HG03095 (cell line): ENCODE results near the gene STRN4.
"Not testable (repeated sequence)": the region's sequence is repeated elsewhere in the genome, so short reads cannot be mapped to it uniquely, and the experiment has no call there.

ENCODE experiments used
- ATAC-seq: cut with Tn5 transposase; IDR thresholded peaks from one replicate; pipeline ENCODE4 v1.9.1; 2021; ENCODE audit warnings: moderate library complexity; ENCODE audit not compliant: unreplicated experiment

Gene STRN4

DNA sequence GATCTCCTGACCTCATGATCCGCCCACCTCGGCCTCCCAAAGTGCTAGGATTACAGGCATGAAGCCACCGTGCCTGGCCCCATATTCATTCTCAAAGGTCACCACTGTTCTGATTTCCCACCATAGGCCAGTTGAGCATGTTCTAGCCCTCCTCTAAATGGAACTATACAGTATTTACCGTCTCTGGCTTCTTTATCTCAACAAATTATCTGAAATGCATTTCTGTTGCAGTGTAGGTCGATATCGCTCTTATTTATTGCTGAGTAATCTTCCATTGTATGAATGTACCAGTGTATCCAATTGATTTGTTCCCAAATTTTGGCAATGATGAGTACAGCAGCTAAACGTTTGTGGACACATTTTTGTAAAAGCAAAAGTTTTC is 26.8 kb upstream of the STRN4 start:
- ATAC-seq: no peak

GRCh38 chr19:46772170-46773017 is 26.1 kb upstream of the STRN4 start:
- ATAC-seq: no peak

- not testable (repeated sequence) for ATAC-seq
These were observed 22.5 kb upstream of the STRN4 start for GRCh38 chr19:46768746-46769145.

GRCh38 chr19:46766569-46767317 is 20.5 kb upstream of the STRN4 start:
- ATAC-seq: no peak

- ATAC-seq: no peak
These were observed 18.6 kb upstream of the STRN4 start for GRCh38 chr19:46764817-46765291.

GRCh38 chr19:46762245-46762890 is 16.1 kb upstream of the STRN4 start:
- no peak for ATAC-seq

- no peak for ATAC-seq
These were observed 15.2 kb upstream of the STRN4 start for GRCh38 chr19:46761418-46761831.

- ATAC-seq: not testable (repeated sequence)
These were observed 14.6 kb upstream of the STRN4 start for GRCh38 chr19:46760897-46761296.

- ATAC-seq: no peak
These were observed 14.1 kb upstream of the STRN4 start for GRCh38 chr19:46760363-46760762.

DNA sequence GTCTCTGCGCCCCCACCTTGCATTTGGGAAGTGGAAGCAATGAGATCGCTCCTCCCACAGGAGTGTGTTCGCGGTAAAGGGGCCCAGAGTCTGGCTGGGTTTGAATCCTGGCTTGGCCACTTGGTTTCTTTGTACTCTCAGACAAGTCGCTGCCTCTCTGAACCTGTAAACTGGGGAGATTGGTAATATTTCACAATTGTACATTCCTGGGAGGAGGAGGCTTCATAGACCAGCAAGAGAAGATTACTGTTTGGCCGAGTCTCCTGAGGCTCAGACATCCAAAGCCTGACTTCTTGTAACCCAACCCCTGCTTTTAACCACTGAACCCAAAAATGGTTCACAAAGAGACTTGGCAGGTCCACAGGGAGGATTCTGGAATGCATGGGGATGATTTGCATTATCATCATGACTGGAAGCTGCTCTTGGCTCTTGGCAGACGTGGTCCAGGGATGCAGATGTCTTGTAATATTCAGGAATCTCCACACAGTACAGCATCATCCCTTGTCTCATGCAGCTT is 13.6 kb upstream of the STRN4 start:
- no peak for ATAC-seq

DNA sequence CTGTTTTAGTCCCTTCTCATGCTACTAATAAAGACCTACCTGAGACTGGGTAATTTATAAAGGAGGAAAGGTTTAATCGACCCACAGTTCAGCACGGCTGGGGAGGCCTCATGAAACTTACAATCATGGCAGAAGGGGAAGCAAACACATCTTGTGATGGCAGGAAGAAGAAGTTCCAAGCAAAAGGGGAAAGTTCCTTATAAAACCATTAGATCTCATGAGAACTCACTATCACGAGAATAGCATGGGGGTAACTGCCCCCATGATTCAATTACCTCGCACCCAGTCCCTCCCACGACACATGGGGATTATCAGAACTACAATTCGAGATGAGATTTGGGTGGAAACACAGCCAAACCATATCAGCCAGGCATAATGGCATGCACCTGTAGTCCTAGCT is 13.0 kb upstream of the STRN4 start:
- ATAC-seq: no peak

DNA sequence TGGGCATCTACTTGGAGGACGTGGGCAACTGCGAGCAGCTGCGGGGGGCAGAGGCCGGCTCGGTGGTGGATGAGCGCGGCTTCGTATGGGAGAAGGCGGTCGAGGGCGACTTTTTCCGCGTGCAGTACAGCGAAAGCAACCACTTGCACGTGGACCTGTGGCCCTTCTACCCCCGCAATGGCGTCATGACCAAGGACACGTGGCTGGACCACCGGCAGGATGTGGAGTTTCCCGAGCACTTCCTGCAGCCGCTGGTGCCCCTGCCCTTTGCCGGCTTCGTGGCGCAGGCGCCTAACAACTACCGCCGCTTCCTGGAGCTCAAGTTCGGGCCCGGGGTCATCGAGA is 10.3 kb upstream of the STRN4 start:
- no peak for ATAC-seq

DNA sequence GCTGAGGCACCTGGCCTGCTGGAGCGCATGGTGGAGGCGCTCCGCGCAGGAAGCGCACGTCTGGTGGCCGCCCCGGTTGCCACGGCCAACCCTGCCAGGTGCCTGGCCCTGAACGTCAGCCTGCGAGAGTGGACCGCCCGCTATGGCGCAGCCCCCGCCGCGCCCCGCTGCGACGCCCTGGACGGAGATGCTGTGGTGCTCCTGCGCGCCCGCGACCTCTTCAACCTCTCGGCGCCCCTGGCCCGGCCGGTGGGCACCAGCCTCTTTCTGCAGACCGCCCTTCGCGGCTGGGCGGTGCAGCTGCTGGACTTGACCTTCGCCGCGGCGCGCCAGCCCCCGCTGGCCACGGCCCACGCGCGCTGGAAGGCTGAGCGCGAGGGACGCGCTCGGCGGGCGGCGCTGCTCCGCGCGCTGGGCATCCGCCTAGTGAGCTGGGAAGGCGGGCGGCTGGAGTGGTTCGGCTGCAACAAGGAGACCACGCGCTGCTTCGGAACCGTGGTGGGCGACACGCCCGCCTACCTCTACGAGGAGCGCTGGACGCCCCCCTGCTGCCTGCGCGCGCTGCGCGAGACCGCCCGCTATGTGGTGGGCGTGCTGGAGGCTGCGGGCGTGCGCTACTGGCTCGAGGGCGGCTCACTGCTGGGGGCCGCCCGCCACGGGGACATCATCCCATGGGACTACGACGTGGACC is 9.7 kb upstream of the STRN4 start:
- ATAC-seq: no peak

DNA sequence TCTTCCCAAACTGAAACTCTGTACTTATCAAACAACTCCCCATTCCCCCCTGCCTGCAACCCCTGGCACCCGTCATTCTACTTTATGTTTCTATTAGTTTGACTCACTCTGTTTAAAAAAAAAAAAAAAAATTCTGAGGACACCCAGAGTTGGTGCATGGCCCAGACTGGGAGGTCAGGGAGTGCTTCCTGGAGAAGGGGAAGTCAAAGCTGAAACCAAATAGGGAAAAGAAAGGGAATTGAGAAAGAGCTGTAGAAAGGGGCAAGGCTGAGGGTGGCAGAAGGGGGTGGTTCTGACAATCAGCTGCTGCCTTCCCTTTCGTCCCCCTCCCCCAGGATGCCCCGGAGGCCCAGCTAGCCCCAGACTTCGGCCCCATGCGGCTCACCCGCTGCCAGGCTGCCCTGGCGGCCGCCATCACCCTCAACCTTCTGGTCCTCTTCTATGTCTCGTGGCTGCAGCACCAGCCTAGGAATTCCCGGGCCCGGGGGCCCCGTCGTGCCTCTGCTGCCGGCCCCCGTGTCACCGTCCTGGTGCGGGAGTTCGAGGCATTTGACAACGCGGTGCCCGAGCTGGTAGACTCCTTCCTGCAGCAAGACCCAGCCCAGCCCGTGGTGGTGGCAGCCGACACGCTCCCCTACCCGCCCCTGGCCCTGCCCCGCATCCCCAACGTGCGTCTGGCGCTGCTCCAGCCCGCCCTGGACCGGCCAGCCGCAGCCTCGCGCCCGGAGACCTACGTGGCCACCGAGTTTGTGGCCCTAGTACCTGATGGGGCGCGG is 9.0 kb upstream of the STRN4 start:
- ATAC-seq: no peak

DNA sequence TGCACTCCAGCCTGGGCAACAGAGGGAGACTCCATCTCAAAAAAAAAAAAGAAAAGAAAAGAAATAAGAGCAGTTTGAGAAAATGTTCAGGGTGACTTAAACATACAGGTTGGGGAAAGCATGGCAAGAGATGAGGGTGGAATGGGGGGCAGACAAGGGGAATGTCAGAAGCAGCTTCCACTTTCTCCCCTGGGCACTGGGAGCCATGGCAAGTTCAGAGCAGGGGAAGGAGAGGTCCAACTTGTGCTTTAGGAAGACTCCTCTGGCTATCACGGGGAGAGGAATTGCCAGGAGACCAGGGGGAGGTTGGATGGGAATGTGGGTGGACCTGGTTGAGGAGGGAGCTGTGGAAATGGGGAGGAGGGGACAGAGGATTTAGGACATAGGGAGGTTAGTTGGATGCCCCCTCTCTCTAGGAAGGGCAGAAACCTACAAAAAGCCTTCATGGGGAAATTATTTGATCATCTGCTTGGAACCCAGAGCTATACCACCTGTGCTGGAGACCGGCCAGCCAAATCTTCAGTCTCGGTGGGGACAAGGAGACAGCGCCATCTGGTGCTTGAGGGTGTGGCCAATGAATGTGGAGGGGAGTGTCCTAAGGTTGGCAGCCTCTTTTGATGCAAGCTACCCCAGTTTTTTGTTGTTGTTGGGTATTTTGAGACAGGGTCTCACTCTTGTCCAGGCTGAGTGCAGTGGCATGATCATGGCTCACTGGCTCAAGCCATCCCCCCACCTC is 7.3 kb upstream of the STRN4 start:
- ATAC-seq: no peak

- no peak for ATAC-seq
These were observed 2.3 kb upstream of the STRN4 start for GRCh38 chr19:46748325-46749109.

DNA sequence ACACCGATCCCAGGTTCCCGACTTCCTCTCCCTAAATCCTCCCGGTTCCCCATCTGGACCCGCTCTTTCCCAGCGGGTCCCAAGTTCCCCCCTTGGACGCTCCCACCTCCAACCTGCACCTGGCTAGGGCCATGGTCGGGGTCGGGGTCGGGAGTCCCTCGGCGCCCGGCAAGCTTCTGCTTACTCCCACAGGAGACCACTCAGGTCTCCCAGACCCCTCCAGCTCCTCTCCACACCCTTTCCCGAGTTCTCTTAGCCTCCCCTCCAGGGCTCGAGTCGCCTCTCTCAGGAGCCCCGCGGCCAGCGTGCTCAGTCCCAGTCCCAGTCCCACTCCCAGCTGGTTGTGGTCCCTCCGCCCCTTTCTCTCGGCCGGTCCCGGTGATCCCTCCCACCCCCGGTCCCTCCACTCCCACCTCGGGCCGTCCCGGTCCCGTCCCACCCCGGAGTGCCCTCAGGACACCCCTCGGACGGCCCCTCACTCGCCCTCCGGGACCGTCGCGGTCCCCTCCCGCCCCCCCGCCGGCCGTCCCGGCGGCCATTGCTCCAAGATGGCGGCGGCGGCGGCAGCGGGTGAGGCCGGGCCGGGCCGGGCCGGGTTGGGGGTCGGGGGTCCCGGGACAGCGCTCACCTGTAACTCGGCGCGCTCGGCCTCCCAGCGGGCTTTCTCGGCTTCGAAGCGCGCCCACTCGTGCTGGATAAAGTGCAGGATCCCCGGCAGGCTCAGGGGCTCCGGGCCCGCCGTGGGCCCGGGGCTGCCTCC is 549 bp downstream of the STRN4 start, which contains the start of gene FKRP:
FKRP (plus strand) TSS at position 537 of the 760 bp plus-strand sequence. CDS start 9,394 bp downstream, outside the sequence.
- ATAC-seq: no peak

DNA sequence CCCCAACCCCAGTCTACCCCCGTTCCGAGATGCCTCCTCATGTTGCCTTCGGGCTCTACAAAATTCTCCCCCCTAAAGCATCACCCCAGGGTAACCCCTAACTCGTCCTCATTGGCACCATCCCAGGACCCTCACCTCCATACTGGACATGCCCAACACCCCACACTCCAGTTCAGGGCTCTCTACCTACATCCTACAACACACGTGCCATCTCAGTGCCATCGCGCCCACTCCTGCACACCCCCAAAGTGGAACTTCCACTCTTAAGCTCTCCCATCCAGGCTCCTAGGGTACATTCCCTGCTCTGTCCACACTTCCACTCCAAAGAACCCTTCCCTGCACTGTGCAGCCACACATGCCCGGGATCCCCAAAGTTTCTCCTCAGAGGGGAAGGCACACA is 1.2 kb downstream of the STRN4 start:
- ATAC-seq: no peak
